Mesendoderm (in vitro differentiated cells): Measurements from ENCODE around the gene KDM1B.

Experiments
- DNase-seq: peaks from one replicate; pipeline ENCODE4 v3.0.0; 2013
- H2AK5ac ChIP-seq: 2 replicates; pipeline ENCODE4 v1.6.1; 2013; ENCODE audit warnings: low read length, inconsistent platforms
- H2BK120ac ChIP-seq: 2 replicates; pipeline ENCODE4 v1.6.1; 2013; ENCODE audit warnings: low read depth, mild to moderate bottlenecking, low read length, moderate library complexity, mixed read lengths
- H2BK15ac ChIP-seq: replicated peaks from 2 replicates; pipeline ENCODE4 v1.6.1; 2013; ENCODE audit warnings: low read depth, mild to moderate bottlenecking, moderate library complexity
- H2BK5ac ChIP-seq: 2 replicates; pipeline ENCODE4 v1.6.1; 2013; ENCODE audit warnings: low read length, inconsistent platforms
- H3K18ac ChIP-seq: 2 replicates; pipeline ENCODE4 v1.6.1; 2013; ENCODE audit warnings: mild to moderate bottlenecking, low read length, mixed read lengths
- H3K23ac ChIP-seq: one replicate; pipeline ENCODE4 v1.6.1; 2013; ENCODE audit warnings: low read length
- H3K27ac ChIP-seq: 2 replicates; pipeline ENCODE4 v1.5.1; 2013; ENCODE audit warnings: low read depth, mild to moderate bottlenecking, inconsistent platforms, low read length, moderate library complexity
- H3K27me3 ChIP-seq: 2 replicates; pipeline ENCODE4 v1.6.1; 2013; ENCODE audit warnings: low read length, control low read depth, mild to moderate bottlenecking, inconsistent platforms; ENCODE audit not compliant: insufficient read depth, poor library complexity
- H3K36me3 ChIP-seq: 2 replicates; pipeline ENCODE4 v1.6.1; 2013; ENCODE audit warnings: low read length, inconsistent platforms; ENCODE audit not compliant: control insufficient read depth, insufficient read depth
- H3K4ac ChIP-seq: one replicate; pipeline ENCODE4 v1.6.1; 2013; ENCODE audit warnings: low read depth, mild to moderate bottlenecking, low read length, moderate library complexity
- H3K4me1 ChIP-seq: 2 replicates; pipeline ENCODE4 v1.6.1; 2013; ENCODE audit warnings: low read depth, low read length, inconsistent platforms; ENCODE audit not compliant: control insufficient read depth
- H3K4me2 ChIP-seq: 2 replicates; pipeline ENCODE4 v1.6.1; 2013; ENCODE audit warnings: low read length
- H3K4me3 ChIP-seq: 2 replicates; pipeline ENCODE4 v1.5.1; 2013; ENCODE audit warnings: mild to moderate bottlenecking, low read length
- H3K56ac ChIP-seq: one replicate; pipeline ENCODE4 v1.6.1; 2013; ENCODE audit warnings: low read length
- H3K79me1 ChIP-seq: 2 replicates; pipeline ENCODE4 v1.6.1; 2013; ENCODE audit warnings: low read length, inconsistent platforms
- H3K79me2 ChIP-seq: 2 replicates; pipeline ENCODE4 v1.6.1; 2013; ENCODE audit warnings: mild to moderate bottlenecking, low read length; ENCODE audit not compliant: control insufficient read depth, insufficient read depth
- H3K9ac ChIP-seq: 2 replicates; pipeline ENCODE4 v1.6.1; 2013; ENCODE audit warnings: low read length, inconsistent platforms
- H4K5ac ChIP-seq: one replicate; pipeline ENCODE4 v1.6.1; 2013; ENCODE audit warnings: low read length
- H4K8ac ChIP-seq: one replicate; pipeline ENCODE4 v1.6.1; 2013; ENCODE audit warnings: low read depth, mild to moderate bottlenecking, control low read depth, low read length, moderate library complexity
- WGBS: extraction: QIAGEN DNeasy Blood & Tissue Kit; methylation state at CpG from one replicate; pipeline ENCODE4 v1.1.7; 2013; ENCODE audit warnings: low lambda C conversion rate, missing lambda C conversion rate; ENCODE audit not compliant: insufficient coverage; ENCODE audit errors: extremely low coverage; 5-methylcytosine and 5-hydroxymethylcytosine counted together

The KDM1B gene

GRCh38 chr6:18132346-18132745 is 22.9 kb upstream of the KDM1B start:
- Histone ChIP-seq H3K56ac (no peak overlapping the region), H3K23ac (no peak overlapping the region), H3K9ac (no peak overlapping the region), H4K8ac (no peak overlapping the region), H3K4ac (no peak overlapping the region), H3K18ac (no peak overlapping the region), H3K27ac (no peak overlapping the region), H4K5ac (no peak overlapping the region), H2BK5ac (no peak overlapping the region), H3K79me2 (no peaks in the 10 kb centered on the region), H3K27me3 (no peaks in the 10 kb centered on the region), H3K4me3 (no peak overlapping the region), H2BK120ac (no peak overlapping the region), H3K4me2 (no peak overlapping the region), H2AK5ac (no peak overlapping the region), H3K36me3 (no peaks in the 10 kb centered on the region), H3K79me1 (no peaks in the 10 kb centered on the region), H2BK15ac (no peak overlapping the region), H3K4me1 (no peaks in the 10 kb centered on the region)
- whole genome bisulfite sequencing: no CpG with 5 or more reads among the region's 3 CpGs
- no peak for DNase-seq

GRCh38 chr6:18135171-18135570 is 20.1 kb upstream of the KDM1B start:
- H3K79me1 ChIP-seq: no peaks in the 10 kb centered on the region
- no peak overlapping the region for H3K18ac ChIP-seq
- H2AK5ac ChIP-seq: no peak overlapping the region
- H2BK5ac ChIP-seq: no peak overlapping the region
- no peak overlapping the region for H2BK15ac ChIP-seq
- H3K56ac ChIP-seq: no peak overlapping the region
- no peak overlapping the region for H3K4me3 ChIP-seq
- no peaks in the 10 kb centered on the region for H3K79me2 ChIP-seq
- H3K4ac ChIP-seq: no peak overlapping the region
- no peak for DNase-seq
- no peak overlapping the region for H3K4me2 ChIP-seq
- H2BK120ac ChIP-seq: no peak overlapping the region
- no peak overlapping the region for H3K23ac ChIP-seq
- H4K5ac ChIP-seq: no peak overlapping the region
- no peaks in the 10 kb centered on the region for H3K27me3 ChIP-seq
- H3K27ac ChIP-seq: no peak overlapping the region
- H3K36me3 ChIP-seq: peaks cover 1% of the 10 kb centered on the region
- H3K9ac ChIP-seq: no peak overlapping the region
- H3K4me1 ChIP-seq: no peaks in the 10 kb centered on the region
- WGBS: no CpG with 5 or more reads among the region's 2 CpGs
- no peak overlapping the region for H4K8ac ChIP-seq

DNA sequence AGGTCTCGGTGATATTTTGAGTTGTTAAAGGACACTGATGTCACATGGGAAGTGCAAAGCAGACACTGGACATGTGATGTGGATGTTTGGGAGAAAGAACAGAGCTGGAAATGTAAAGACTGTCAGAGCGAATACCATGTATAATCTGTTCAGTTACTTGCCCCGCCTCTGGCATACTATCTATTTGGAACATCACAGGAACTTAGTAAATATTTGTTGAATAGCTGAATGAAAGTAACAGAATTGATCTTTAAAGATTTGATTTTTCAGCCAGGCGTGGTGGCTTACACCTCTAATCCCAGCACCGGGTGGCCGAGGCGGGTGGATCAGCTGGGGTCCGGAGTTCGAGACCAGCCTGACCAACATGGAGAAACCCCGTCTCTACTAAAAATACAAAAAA is 19.0 kb upstream of the KDM1B start:
- WGBS: no CpG with 5 or more reads among the region's 10 CpGs
- H2BK120ac ChIP-seq: no peak overlapping the region
- H3K79me1 ChIP-seq: no peaks in the 10 kb centered on the region
- no peak overlapping the region for H3K18ac ChIP-seq
- H3K27me3 ChIP-seq: no peaks in the 10 kb centered on the region
- H4K8ac ChIP-seq: no peak overlapping the region
- H3K23ac ChIP-seq: no peak overlapping the region
- H3K4me1 ChIP-seq: no peaks in the 10 kb centered on the region
- H3K56ac ChIP-seq: no peak overlapping the region
- no peak overlapping the region for H2AK5ac ChIP-seq
- H3K79me2 ChIP-seq: no peaks in the 10 kb centered on the region
- H3K27ac ChIP-seq: no peak overlapping the region
- no peak overlapping the region for H3K9ac ChIP-seq
- H3K36me3 ChIP-seq: peaks cover 1% of the 10 kb centered on the region
- H4K5ac ChIP-seq: no peak overlapping the region
- no peak overlapping the region for H3K4me3 ChIP-seq
- no peak overlapping the region for H2BK15ac ChIP-seq
- no peak for DNase-seq
- no peak overlapping the region for H3K4ac ChIP-seq
- H2BK5ac ChIP-seq: no peak overlapping the region
- H3K4me2 ChIP-seq: no peak overlapping the region

GRCh38 chr6:18138906-18139305 is 16.3 kb upstream of the KDM1B start:
- no peaks in the 10 kb centered on the region for H3K79me1 ChIP-seq
- H2AK5ac ChIP-seq: no peak overlapping the region
- no peak overlapping the region for H3K4ac ChIP-seq
- WGBS: no CpG with 5 or more reads among the region's 5 CpGs
- H2BK15ac ChIP-seq: no peak overlapping the region
- no peaks in the 10 kb centered on the region for H3K79me2 ChIP-seq
- H3K9ac ChIP-seq: no peak overlapping the region
- no peak overlapping the region for H2BK120ac ChIP-seq
- H3K4me2 ChIP-seq: no peak overlapping the region
- no peak overlapping the region for H2BK5ac ChIP-seq
- no peak overlapping the region for H3K56ac ChIP-seq
- H3K18ac ChIP-seq: no peak overlapping the region
- no peak overlapping the region for H3K23ac ChIP-seq
- H4K8ac ChIP-seq: no peak overlapping the region
- no peaks in the 10 kb centered on the region for H3K4me1 ChIP-seq
- no peak overlapping the region for H3K27ac ChIP-seq
- no peak overlapping the region for H4K5ac ChIP-seq
- H3K27me3 ChIP-seq: no peaks in the 10 kb centered on the region
- H3K4me3 ChIP-seq: no peak overlapping the region
- peaks cover 1% of the 10 kb centered on the region for H3K36me3 ChIP-seq
- DNase-seq: no peak

- WGBS: no CpG with 5 or more reads among the region's 6 CpGs
- Histone ChIP-seq H3K36me3 (peaks cover 1% of the 10 kb centered on the region), H3K79me2 (no peaks in the 10 kb centered on the region), H2AK5ac (no peak overlapping the region), H3K56ac (no peak overlapping the region), H4K5ac (no peak overlapping the region), H3K18ac (no peak overlapping the region), H3K4me1 (no peaks in the 10 kb centered on the region), H3K79me1 (no peaks in the 10 kb centered on the region), H3K23ac (no peak overlapping the region), H3K4me3 (no peak overlapping the region), H2BK120ac (no peak overlapping the region), H3K27me3 (no peaks in the 10 kb centered on the region), H3K4ac (no peak overlapping the region), H3K27ac (no peak overlapping the region), H4K8ac (no peak overlapping the region), H2BK15ac (no peak overlapping the region), H3K9ac (no peak overlapping the region), H2BK5ac (no peak overlapping the region), H3K4me2 (no peak overlapping the region)
- no peak for DNase-seq
Observed at GRCh38 chr6:18139935-18140621, 15.1 kb upstream of the KDM1B start.
